Panc1 (cell line): ENCODE measurements around the gene CGN.

ENCODE experiments used
- POLR2AphosphoS5 ChIP-seq: IDR thresholded peaks from 2 replicates; pipeline ENCODE4 v1.6.1; 2012; ENCODE audit warnings: mild to moderate bottlenecking, low read depth, low read length, moderate library complexity
- SIN3A ChIP-seq: IDR thresholded peaks from 2 replicates; pipeline ENCODE4 v1.6.1; 2012; ENCODE audit warnings: low read depth, mild to moderate bottlenecking, low read length, moderate library complexity, borderline replicate concordance; ENCODE audit not compliant: insufficient read depth
- TCF7L2 ChIP-seq: IDR thresholded peaks from 2 replicates; pipeline ENCODE4 v1.6.1; 2011; ENCODE audit warnings: mild to moderate bottlenecking, low read depth, low read length, inconsistent platforms
- TF ChIP-seq, protein P1 (sequence below): fragments of 450-650 bp; IDR thresholded peaks from 2 replicates; pipeline ENCODE4 v1.5.1; 2017; ENCODE audit warnings: mild to moderate bottlenecking

DNA sequence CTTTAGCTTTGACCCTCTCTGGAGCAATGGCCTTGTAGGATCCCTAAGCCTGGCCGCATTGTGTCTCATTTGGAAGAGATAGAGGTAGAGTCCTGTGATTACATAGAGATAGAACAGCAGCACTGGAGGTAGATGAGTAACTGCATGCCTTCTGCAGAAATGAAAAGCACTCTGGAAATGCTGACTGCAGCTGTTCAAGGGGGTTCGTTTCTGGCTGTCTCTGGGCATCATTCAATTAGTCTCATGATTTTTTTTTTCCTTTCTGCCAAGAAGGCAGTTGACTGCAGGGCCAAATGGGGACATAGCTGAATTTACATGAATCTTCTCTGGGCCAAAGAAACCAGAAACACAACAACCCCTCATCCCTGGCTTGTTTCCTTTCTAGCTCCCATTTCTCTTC, 72.6 kb downstream of the CGN start:
- TF ChIP-seq, protein P1, sequence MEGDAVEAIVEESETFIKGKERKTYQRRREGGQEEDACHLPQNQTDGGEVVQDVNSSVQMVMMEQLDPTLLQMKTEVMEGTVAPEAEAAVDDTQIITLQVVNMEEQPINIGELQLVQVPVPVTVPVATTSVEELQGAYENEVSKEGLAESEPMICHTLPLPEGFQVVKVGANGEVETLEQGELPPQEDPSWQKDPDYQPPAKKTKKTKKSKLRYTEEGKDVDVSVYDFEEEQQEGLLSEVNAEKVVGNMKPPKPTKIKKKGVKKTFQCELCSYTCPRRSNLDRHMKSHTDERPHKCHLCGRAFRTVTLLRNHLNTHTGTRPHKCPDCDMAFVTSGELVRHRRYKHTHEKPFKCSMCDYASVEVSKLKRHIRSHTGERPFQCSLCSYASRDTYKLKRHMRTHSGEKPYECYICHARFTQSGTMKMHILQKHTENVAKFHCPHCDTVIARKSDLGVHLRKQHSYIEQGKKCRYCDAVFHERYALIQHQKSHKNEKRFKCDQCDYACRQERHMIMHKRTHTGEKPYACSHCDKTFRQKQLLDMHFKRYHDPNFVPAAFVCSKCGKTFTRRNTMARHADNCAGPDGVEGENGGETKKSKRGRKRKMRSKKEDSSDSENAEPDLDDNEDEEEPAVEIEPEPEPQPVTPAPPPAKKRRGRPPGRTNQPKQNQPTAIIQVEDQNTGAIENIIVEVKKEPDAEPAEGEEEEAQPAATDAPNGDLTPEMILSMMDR: no peak
- TF ChIP-seq POLR2AphosphoS5 (no peak), TCF7L2 (no peak), SIN3A (no peak)
